ENCODE results near the gene CCDC167.

The CCDC167 gene

DNA sequence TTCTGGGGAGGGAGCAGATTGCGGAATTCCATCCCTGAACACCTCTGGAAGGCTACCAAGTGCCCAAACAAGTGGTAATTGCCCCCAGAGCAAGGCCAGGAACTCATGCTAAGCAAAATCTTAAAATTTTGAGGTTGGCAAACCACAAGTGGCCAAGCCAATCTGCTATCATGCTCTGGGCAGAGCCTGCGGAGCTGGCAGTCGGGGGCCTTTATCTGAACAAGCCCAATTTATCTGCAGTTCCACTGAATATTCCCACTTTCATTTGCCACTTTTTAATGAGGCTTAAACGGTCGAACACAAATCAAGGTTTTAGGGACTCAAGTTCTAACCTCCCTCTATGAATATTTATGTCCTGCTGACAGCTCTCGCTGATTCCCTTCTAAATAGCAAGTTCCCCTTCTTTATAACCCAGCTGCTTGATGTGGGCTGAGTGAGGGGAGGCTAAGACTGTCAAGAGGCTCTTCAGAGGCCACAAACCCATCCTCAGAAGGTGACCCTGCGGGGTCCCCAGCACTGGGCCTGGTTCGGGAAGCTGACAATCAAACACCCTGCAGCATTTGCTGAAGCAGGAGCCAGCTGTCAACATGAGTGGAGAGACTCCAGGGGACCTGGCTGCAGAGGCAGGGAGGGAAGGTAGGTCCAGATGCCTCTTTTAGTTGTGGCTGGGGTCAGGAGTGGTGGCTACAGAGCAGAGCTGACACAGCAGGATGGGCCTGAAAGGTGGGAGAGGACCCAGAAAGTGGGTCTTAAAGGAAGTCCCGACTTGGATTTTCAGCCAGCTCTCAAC is 11.9 kb downstream of the CCDC167 start:
- no peak for DNase-seq

DNA sequence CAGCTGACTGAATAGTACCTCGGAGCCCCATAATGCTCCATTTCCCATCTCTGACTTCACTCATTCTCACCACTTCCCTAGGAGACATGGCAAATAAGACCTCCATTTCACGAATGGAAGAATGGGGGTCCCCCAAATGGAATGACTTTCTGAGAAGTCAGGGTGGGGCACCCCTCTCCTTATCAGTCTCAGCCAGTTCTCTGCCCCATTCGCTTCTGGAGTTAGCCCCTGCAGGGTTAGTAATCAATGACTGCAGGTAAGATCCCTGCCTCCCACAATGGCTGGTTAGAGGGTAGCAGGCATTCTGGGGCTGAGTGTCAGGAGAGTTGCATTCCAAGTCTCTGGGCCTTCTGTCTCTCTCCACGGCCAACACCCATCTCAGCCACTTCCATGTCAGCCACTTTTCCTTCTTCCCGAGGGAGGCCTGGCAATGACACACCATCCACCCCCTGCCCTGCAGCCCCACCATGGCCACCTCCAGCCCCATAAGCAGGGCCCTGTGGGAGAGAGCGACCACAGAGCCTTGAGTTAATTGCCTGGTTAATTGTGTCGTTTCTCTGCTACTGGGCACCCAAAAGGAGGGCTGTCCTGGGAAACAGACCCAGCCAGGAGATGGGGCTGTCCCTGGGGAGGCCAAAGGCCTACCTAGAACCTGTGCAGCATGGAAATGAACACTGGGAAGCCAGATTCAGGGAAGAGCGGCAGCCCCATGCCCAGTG is 13.4 kb downstream of the CCDC167 start:
- DNase-seq, result no peak

DNA sequence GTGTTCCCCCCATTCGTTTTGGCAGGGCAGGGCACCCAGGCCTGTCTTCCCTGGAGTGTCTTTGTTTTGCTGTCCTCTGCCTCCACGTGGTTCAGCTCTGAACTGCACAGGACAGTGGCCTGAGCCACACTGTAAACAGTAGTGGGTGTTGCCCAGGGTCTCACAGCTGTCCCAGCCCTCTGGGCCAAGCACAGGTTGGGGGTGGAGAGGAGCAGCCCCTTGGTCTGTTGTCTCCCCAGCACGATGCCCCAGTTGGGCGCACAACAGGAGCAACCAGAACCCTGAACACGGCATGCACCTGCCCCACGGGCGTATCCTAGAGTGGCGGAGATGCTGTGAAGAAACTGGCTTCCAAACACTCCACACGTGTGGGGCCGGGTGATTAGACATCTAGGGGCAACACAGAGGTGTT is 14.4 kb downstream of the CCDC167 start:
- no peak for DNase-seq

DNA sequence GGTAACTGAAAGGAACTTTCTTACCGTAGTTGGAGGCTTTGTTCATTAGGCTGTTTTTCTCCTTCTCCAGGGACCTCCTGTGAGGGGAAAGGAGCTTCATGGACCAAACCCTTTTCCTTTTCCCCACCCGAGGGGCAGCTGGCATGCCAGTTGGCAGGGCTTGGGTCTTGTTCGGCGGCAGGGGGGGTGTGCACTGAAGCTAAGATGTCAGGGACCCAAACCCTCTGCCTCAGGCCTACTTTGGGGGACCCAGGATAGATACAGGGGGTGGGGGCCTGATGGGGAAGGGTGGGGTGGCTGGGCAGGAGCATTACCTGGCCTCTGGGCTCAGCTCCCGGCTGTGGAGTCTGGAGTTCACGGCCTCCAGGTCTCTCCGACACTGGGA is 14.9 kb downstream of the CCDC167 start:
- DNase-seq, result no peak

DNA sequence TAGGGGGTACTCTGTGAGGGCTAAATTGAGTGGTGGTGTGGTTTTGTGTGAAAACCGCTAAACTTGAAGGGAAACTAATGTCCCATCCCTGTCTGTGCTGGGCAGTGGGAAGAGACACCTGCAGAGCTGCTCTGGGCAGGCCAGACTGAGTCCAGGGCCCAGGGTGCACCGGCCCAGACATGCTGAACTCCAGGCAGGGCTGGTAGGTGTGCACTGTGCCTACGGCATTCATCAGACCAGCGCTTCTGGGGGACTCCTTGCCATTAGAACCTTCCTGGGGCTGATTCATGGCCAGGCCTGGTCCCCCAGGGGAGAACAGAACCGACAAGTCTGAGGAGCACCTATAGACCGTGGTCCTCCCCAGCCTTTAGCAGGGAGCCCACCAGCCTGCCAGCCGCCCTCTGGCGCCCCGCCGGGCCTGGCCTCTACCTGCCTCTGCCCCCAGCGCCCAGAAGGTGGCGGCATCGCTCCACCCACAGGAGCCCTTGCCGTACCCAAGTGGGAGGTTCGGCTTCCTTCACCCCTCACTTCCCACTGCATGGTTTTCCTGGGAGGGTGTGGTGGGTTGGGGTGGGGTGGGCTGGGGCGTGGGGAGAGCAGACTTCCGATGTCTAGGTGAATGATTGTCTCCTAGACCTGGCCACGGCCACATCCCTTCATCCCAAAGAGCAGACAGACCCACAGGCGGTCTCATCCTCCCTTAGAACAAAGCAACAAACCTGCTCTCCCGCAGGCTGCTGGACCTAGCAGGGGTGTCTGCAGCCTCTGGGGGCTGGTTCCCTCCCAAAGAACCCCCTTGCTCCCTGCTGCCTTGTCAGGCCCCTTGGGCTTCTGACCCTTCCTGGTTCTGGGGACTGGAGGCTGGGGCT is 15.5 kb downstream of the CCDC167 start:
- peak; percentile 20 for DNase-seq

DNA sequence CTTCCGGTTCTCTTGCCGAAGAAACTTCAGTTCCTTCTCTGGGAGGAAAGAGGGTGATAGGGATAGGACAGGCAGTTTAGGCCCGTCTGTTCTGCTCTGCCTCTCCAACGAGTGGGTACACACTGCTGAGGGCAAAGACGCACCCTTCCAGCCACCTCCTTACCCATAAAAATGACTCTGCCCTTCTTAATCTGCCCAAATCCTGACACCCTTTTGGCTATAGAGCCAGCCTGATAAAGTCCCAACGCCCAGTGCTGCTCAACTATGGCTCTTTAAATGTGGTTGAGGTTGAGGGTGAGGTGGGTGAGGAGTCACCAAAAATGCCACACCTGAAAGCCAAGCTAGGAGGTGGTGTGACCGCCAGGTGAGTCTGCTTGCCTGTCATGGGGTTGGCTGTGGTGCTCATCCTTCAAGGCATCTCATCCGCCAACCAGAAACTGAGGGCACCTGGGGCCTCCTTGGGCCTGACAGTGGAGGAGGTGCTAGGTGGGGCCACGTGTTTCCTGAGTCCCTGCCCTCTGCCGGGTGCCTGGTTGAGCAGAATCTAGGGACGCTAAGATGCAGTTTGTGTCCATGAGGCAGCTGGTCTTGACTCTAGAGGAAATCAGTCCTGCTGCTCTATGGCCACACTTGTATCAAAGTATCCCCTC is 16.3 kb downstream of the CCDC167 start:
- DNase-seq, result no peak

DNA sequence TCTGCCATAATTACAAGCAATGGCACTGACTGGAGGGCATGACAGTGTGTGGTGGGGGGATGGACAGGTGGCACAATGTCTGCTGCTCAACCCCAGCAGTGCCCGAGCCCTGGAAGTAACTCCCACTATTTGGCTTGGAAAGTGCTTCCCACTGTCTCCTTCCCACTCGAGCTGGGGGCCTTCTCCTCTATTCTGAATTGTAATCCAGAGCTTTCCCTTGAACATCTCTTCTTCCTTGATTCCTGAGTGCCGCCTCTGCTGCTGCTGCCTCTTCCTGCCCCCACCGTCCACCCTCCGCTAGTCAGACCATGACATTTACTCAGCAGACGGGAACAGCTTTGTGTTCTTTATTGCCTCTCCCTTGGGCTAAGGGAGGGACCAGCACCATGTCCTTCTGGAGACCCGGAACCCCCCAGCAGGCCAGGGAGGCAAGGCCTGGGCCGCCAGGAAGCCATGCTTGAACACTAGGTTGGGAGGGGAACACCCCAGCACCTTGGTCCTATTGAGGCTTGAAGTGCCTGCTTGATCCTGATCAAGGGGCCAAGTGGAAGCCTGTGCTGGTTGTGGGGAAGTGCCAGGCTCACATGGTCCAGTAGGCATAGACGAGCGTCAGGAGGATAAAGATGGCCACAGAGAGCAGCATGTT is 17.0 kb downstream of the CCDC167 start:
- DNase-seq, result no peak

DNA sequence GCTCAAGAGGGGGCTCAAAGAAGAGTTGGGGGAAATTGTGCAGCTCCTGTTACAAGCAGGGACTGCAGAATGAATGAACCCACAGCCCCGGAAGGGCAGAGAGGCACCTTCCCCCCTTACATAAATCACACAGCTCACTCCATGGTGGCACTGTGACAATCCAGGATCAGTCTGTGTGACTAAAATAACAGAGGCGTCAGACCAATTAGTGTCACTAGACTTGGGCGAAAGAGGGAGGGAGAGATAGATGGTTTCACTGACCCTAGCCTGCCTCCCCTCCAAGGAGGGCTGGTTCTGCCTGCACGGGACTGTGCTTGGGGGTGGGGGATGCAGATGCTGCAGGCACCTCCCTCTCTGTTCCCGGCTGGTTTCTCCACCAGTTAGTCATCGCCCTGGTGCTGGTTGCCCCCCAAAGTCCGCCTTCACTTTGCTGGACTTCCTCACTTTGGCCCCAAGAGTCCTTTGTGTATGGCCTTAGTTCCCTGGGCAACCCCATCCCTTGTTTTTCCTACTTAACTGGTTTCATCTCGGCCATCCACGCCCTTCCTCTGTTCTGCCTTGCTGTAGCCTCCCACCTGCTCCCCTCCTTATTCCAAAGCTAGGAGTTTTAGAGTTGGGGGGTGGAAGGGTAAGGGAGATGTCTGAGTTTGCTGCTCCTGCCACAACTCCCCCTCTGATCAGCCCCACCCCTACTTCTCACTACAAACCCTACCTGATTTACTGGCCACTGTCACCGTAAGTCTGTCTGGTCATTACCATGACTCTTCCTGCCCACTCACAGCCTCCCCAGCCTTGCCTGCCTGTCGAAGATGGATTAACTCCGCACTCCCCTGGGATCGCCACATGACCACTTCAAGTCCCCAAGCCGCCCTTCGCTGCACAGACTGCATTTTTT is 17.7 kb downstream of the CCDC167 start:
- DNase-seq, result no peak

DNA sequence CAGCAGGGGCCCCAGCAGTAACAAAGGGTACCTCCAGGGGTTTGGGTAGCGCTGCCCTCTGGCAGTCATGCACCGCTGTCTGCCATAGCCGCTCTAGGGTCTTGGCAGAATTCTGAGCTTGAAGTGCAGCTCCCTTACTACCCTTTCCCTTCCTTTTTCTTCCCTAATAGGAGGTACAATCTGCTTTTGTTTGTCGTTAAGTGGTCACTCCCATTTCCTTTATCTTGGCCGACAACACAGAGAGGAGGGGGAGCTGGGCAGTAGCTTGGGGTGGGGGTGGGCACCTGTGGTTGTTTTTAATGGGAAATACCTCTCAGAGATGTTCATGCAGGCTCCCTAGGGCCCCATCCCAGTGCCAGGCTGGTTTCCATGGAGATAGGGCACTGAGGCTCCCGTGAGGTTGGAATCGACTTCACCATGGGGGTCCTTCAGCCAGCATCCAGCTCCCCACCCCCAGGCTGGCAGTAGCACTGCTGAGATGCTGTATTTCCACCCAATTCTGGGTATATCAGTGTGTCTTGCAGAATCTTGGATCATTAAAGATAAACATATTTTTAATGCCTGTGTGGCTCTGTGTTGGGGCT is 18.6 kb downstream of the CCDC167 start:
- DNase-seq, result no peak

DNA sequence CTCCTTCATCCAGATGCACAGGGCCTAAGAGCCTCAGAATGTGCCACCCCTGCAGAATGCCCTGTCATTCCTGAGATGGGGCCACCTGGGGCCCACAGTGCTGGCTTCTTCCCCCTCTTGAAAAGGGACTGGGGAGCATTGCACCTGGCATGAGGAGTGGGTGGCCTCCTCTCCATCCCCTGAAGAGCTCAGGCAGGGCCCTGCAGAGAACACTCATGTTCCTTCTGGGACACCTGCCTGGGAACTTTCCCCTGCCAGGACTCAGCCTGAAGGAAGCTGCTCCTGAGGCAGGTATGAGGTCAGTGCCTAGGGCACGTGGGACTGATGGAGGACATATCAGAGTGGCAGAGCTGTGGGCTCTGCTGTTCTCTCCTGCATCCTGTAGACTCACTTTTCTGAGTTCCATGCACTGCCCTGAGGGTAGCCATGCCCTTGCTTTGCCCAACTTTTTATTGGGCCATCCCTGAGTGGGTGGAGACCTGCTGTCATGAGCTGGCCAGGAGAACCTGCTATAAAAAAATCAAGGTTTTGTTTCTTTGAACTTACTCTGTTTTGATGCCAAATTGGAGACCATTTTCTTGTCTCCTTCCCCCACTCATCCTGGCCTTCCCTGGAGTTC is 19.5 kb downstream of the CCDC167 start:
- DNase-seq, result no peak

DNA sequence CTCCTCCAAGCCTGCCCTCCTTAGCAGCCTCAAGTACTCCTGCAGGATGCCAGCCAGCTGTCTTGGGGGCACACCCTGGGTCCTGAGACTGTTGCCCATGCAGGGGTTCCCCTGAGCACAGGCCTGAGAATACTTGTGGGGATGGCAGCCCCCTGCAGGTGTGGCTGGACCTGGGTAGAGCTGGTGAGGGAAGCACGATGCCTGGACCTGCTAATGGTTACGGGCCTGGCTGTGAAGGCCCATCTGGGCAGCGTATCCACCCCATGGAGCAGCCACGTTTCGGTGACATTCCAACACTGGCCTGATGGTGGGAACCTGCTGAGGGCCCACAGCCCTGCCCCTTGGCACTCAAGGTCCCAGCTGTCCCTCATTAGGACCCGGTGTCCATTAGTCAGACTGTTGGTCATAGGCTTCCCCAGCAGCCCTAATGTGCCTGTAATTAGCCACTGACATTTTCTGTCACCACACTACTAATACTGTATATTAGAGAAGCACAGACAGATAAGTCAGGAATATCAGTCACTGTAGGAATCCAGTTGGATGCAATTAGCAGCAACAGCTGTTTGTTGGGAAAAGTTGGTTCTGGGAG is 20.3 kb downstream of the CCDC167 start:
- DNase-seq, result no peak

DNA sequence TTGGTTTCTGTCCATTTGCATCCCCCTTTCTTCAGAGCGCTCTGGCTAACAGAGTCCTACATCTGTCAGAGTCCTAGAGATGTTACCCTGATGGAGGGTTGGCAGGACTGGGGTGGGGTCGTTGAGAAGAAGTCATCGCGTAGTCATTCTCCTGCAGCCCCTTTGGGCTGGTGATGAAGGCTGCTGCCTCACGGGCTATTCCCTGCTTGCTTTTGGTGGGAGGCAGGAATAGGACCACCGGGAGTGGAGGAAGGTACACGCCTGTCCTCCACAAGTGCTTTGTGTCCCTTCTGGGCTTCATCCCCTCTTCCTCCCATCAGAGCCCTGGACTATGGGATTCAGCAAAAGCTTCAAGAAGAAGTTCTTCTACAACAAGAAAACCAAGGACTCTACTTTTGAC is 20.9 kb downstream of the CCDC167 start:
- DNase-seq, result no peak

DNA sequence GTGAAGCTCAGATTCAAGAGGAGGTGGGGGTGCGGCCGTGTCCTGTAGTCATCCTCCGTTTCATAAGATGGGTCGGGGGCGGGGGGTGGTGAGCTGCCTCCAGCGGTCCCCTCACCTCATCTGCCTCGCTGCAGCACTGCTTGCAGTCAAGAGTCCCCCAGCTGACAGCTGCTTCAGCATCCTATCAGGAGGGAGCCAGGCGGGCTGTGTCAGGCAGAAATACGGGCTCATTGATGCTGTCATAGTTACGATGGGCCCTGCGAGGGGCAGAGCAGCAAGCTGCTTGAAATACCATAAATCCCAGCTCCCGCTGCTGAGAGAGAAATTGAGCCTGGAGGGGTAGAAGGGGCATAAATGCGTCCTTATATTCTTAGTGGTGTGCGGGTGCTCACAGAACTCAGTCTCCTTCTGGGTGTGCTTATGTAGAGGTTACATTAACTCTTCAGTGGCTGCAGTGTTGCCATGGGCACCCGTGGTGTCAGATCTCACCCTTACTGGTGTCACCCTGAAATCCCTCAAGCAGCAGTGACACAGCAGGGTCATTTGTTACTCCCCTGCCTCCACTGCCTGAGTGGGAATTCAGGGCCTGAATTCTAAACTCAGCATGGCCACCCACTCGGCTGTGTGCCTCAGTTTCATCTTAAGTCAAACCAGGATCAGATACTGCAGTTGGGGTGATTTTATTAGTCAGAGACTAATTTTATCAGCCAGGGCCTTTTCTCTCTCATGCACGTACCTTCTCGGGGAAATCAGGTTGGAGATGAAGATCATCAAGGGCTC is 21.8 kb downstream of the CCDC167 start:
- DNase-seq, result no peak

DNA sequence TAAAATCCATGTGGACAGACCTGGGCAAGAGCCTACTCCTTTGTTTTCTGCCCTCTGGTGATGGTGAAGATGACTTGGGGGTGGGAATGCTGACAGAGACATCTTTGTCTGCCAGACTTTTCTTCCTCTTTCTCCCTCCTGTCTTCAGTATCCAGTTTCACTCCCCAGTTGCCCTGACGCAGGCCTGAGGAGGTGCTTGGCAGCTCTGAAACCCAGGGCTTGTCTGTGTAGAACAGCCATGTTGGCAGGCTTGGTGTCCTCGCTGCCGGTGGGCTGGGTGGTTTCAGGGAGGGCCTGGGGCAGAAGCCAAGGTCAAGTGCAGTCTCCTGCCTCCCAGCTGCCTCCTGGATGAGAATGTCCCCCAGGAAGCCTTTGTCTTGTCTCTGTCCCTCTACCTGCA is 22.5 kb downstream of the CCDC167 start:
- DNase-seq, result no peak

DNA sequence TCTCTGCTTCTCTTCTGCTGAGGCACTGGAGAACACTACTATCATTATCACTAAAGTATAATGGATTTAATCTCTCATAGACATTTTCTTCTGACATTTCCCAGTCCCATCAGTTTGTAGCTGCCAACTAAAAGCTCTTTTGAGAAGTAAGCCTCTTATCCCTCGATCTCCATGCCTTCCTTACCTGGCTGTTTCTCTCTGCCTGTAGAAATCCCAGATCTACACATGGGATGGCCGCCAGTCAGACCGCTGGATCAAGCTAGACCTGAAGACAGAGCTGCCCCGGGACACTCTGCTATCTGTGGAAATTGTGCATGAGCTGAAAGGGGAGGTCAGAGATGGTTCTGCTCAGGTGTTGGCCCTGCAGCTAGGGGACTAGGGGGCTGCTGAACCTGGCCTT is 25.4 kb downstream of the CCDC167 start:
- no peak for DNase-seq

DNA sequence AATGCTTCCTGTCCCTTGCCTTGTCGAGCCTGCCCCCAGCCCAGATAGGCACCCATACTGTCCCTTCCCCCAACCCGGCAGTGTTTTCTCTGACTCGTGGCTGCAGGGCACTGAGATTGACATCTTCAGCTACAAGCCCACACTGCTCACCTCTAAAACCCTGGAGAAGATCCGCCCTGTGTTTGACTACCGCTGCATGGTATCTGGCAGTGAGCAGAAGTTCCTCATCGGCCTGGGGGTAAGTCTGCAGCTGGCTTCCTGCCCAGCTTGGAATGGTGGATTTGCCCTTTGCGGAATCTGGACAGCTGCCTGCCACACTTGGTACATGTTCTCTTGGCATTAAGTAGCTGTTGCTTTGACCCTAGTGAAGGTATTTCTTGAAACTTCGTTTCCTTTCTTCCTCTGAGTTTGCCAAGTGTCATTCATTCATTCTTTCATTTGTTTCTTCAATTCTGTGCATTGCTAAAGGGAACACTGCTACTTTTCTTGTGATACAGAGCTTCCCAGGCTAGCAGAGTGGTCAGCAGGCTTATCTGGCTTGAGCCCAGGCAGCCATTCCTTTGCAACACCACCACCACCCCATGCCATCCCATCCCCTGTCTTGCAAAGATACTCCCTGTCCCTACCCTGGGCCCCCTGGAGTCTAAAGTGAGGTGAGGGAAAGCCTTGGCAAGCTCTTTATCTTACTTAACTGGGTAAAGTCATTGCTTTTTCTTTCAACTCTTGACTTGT is 26.2 kb downstream of the CCDC167 start:
- DNase-seq, result no peak

DNA sequence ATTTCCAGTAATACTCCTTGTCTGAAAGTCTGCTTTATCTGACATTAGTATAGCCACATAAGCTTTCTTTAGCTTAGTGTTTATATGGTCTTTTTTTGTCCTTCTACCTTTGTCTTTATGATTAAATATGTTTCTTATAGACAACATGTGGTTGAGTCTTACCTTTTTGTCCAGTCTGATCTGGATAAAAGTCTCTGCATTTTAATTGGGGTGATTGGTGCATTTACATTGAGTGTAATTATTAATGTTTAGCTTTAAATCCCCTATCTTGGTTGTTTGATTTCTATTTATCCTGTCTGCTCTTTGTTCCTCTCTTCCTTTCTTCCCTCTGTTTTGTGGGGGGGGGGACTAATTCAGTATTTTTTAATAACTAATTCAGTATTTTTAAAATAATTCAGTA is 32.0 kb downstream of the CCDC167 start:
- DNase-seq, result no peak

DNA sequence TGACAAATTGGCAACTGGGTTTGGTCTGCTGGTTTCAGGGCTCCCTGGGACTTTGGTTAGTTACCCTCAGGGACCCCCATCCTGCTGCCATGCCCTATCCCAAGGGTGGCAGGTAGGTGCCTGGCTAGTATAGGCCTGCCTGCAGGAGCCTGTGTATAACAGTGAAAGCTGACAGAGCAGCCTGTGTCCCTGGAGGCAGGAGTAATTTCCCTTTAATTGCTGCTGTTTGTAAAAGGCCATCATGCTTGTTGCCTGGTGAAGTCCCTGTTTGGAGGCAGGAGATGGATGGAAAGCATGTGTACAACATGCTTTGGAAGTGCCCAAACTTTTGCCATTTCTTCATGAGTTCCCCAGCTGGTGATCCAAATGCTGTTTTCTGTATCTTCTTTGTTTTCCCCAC is 36.6 kb downstream of the CCDC167 start:
- DNase-seq, result no peak

DNA sequence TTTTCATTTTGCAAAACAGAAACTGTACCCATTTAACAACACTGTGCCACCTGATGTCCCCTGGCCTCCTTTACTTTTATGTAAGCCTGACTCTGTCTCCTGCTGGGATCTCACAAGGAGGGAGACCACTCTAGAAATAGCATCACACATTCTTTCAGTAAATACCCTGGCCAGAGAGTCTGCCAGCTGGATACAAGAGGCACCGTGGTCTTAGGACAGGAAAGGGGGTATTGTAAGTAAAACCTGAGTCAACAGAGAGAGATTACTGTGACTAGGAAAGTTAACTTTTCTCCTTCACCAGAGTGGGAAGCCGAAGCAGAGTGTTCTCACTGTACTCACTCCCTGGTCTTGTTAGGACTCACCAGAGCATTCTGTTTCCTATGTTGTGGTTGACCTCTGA is 38.9 kb downstream of the CCDC167 start:
- no peak for DNase-seq

All from kidney glomerular epithelial cell (primary cell).